ENCODE results near the gene LAG3.

Gene LAG3

DNA sequence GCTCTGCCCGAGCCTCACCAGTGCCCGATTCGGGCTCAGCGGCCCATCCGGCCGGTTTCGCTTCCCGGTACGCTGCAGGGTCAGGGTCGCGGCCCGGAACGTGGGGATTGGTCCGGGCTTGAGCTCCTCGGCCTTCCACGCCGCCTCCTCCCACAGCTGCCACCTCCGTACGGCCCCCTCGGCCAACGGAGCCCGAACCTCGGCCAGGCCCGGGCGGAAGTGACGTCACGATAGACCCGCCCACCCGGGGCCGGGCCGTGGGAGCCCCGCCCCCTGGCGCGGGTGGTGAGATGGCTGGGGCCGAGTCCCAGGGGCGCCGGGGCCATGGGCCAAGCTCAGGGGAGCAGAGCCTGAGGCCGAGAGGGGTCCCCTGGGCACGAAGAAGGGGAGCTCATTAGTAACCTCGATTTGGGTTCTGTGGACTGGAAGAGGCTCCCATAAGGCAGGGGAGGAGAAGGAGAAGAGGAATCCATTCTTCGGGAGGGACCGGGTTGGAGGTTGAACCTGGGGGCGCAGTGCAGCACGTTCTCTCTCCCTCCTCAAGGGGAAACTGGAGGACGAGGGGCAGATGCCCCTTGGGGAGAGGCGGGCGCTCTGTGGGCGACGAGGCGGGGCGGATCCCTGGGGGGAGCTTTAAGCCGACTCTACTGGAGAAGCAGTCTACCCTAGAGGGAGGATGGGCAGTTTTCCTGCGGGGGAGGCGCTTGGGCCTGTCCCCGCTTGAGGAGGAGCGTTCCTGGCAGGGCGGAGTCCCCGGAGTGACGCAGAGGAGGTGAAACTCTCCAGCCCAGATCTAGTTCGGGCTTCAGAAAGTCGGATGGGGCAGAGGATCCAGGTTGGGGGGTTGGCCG lies 19.2 kb upstream of the LAG3 start, which contains the start of gene MLF2:
MLF2 (minus strand) TSS at position 221 of the 851 bp plus-strand sequence. CDS start 807 bp downstream, outside the sequence.
- DNase-seq (ENCODE audit: low read depth, low spot score) = peak; percentile 92
- H3K27ac ChIP-seq = peak within 1 kb of the TSS; percentile 96

DNA sequence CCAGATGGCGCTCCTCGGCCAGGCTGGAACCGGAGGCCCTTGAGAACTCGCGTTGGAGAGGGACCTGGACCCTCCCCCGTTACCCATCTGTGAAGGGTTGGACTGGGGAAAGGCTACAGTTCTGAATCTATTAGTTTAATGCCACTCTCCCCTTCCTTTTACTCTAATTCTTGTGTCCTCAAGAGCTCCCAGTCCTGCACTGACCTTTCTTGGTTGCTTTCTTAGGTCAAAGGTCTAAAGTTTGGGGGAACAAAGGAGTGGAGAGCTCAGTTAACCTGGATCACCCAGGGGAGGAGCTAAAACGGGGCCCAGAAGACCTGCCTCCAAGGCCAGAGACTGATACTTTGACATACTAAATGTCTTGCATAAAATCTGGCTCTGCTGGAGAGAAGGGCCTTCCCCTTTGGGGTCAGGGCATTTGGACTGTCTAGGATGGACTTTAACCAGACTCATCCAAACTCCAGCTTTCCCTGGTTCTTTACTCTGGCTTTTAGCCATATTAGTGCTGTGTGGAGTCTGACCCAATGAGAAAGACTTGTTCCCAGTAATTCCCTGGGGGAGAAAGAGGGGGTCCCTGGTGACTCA lies 18.5 kb upstream of the LAG3 start:
- H3K27ac ChIP-seq = peak overlapping the region; percentile 96
- DNase-seq (ENCODE audit: low read depth, low spot score) = no peak

GRCh38 chr12:6754411-6754810 lies 17.9 kb upstream of the LAG3 start:
- H3K27ac ChIP-seq = no peak overlapping the region

DNA sequence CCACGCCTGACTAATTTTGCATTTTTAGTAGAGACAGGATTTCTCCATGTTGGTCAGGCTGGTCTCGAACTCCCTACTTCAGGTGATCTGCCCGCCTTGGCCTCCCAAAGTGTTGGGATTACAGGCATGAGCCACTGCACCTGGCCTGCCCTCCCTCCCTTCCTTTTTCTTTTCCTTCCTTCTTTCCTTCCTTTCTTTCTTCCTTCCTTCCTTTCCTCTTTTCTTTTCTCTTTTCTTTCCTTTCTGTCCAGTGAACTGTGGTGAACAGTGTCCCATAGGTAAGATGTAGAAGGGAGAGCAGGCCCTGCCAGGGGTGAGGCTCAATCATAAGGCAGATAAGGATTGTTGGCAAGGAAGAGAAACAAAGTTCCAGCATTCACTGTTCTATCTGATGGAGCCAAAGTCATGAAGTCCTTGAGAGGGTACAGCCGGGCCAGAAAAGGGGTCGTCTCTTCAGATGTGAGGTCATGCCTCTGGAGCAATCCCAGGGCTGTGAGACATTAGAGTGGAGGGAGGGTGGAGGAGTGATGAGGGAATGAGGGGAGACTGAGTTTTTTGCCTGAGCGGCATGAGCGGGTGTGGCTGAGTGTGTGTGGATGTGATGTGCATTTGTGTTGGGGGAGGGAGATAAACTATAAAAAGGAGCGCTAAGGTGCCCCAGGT lies 15.2 kb upstream of the LAG3 start:
- H3K27ac ChIP-seq = no peak overlapping the region
- no peak for DNase-seq (ENCODE audit: low read depth, low spot score)

More at GRCh38 chr12:6754411-6754810, 17.9 kb upstream of the LAG3 start:
- no peak for DNase-seq (ENCODE audit: low read depth, low spot score)

GRCh38 chr12:6758506-6759095 lies 13.7 kb upstream of the LAG3 start:
- no peak overlapping the region for H3K27ac ChIP-seq
- no peak for DNase-seq (ENCODE audit: low read depth, low spot score)

GRCh38 chr12:6759741-6760140 lies 12.6 kb upstream of the LAG3 start:
- no peak for DNase-seq (ENCODE audit: low read depth, low spot score)
- H3K27ac ChIP-seq = no peak overlapping the region

DNA sequence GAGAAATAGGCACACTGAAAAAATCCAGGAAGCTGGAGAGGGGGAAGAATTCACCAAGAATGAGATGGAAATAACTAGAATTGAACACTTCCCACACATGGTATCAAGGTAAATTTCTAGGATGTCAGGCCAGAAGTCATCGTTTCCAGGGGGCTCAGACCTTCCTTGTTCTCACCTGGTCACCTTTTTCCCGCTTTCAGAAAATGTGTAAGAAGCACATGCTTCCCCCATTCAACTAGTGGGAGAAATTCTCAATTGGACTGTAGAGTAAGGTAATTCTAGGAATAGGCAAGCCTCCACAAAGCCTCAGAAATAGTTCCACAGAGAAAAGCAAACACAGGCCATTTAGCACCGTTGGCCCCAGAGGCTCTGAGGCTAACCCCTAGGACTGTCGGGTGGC lies 8.9 kb upstream of the LAG3 start:
- no peak overlapping the region for H3K27ac ChIP-seq
- no peak for DNase-seq (ENCODE audit: low read depth, low spot score)

GRCh38 chr12:6764011-6764828 lies 8.1 kb upstream of the LAG3 start:
- H3K27ac ChIP-seq = peak overlapping the region; percentile 82
- peak; percentile 39 for DNase-seq (ENCODE audit: low read depth, low spot score)

DNA sequence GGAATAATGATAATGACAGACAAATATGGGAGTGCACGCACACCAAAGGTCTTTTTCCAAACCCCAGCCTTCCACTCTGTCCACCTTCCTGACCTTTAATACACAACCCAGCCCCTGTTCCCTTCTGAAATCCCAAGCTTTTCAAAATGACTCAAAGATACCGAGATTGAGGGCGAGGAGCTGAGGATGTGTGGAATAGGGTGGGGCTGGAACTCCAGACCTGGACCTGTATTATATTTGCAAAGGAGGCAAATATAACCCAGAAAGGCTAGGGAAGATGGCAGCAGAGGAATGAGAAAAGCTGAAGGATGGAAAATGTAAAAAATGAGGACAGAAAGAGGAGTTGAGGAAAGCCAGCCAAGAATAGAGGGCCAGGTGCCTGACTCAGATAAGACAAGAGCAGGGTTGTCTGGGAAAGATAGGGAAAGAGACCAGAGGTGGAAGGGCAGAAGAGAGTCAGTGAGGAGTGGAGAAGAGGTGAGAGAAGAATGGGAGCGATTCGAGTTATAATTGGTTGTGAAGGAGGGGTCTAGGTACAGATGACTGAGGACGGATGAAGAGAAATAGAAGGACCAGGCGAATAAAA lies 7.2 kb upstream of the LAG3 start:
- DNase-seq (ENCODE audit: low read depth, low spot score) = no peak
- H3K27ac ChIP-seq = peak overlapping the region; percentile 82

GRCh38 chr12:6765634-6766581 lies 6.4 kb upstream of the LAG3 start, which contains the start of gene PTMS:
Gene PTMS (plus strand): TSS chr12:6766363. CDS start chr12:6766706, 343 bp downstream.
- peak within 1 kb of the TSS; percentile 82 for H3K27ac ChIP-seq

DNA sequence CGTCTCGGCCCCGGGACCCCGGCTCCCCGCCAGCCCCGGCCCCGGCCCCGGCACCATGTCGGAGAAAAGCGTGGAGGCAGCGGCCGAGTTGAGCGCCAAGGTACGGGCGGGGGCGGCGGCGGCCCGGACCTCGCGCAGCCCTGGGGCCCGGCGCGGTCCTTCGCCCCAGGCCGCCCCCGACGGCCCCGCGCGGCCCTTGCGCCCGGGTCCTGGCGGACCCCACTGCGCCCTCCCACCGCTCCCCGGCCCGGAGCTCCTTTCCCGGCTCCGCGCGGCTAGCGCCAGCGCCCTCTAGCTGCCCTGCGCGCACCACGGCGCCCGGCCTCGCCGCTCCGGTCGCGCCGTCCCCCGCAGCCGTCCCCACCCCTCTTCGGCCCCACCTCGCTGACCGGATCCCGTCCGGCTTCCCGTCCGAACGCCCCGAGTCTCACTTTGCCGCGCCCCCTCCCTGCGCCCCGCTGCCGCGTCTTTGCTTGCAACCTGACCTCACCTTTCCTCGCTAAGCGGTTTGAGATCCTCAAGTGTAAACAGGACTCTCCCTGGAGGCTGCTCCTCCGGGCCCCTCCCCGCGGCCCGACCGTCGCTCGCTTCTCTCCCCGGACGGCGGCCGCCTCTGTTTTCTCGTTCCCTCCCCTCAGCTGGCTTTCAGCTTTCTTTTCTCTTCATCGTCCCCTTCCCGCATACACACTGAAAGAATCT lies 5.5 kb upstream of the LAG3 start:
- peak overlapping the region; percentile 82 for H3K27ac ChIP-seq
- no peak for DNase-seq (ENCODE audit: low read depth, low spot score)

More at GRCh38 chr12:6765634-6766581, 6.4 kb upstream of the LAG3 start, which contains the start of gene PTMS:
- peak; percentile 52 for DNase-seq (ENCODE audit: low read depth, low spot score)

GRCh38 chr12:6767353-6768319 lies 4.7 kb upstream of the LAG3 start:
- no peak for DNase-seq (ENCODE audit: low read depth, low spot score)
- peak overlapping the region; percentile 82 for H3K27ac ChIP-seq

DNA sequence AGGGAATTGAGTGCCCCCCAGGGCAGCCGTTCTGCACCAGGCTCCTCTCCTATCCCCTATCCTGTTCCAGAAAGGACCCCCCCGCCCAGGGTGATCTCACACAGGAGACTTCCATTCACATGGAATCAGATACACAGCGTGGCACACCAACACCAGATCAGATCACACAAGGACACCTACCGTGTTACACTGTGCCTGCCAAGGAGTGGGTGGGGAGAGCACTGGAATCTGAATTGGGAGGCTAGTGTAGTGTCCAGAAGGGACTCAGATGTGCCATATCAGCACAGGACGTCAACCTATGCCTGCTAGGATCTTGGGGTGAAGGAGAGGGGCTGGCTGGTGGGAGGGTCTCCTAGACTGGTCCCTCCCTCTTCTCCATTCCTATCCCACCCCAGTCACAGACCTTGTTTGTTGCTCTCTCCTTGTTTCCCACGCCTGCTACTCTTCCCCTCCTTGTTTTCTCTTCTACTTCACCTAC lies 3.8 kb upstream of the LAG3 start:
- DNase-seq (ENCODE audit: low read depth, low spot score) = no peak
- no peak overlapping the region for H3K27ac ChIP-seq

- H3K27ac ChIP-seq = no peak overlapping the region
- DNase-seq (ENCODE audit: low read depth, low spot score) = no peak
Observed at GRCh38 chr12:6768990-6769389, 3.3 kb upstream of the LAG3 start.

DNA sequence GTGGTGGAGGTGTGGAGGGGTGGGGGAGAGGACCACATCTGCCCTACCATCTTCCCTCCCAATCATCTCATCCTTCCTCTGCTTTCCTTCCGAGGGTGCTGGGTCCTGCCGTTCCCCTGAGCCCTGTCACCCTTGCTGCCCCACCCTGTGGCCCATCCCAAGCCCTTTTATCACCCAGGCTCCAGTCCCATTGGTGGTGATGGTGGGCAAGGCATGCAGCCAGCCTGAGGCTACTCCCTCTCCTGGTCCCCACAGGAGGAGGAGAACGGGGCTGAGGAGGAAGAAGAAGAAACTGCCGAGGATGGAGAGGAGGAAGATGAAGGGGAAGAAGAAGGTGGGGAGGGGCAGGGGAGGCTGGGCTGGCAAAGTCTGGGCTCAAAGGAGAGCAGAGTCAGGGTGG lies 2.7 kb upstream of the LAG3 start:
- no peak overlapping the region for H3K27ac ChIP-seq
- DNase-seq (ENCODE audit: low read depth, low spot score) = no peak

DNA sequence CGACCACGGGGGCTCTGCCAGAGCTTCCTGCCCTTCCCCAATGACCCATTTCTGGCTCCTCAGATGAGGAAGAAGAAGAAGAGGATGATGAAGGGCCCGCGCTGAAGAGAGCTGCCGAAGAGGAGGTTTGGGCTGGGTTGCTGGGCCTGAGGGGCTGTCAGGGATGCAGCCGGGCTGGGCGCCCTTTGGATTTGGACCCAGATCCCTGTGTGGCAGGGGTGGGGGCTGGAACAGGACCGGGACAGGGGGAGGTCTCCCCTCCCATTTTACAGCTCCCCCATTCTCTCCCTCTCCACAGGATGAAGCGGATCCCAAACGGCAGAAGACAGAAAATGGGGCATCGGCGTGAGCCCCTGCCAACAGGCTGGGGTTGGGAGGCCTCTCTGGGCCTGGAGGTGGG lies 2.2 kb upstream of the LAG3 start:
- DNase-seq (ENCODE audit: low read depth, low spot score) = no peak
- no peak overlapping the region for H3K27ac ChIP-seq

All from epithelial cell of prostate (primary cell).